Duodenal mucosa (tissue), 2 donors: ENCODE results near the gene DNAAF5.

ENCODE experiments used
- H3K27ac ChIP-seq: one replicate; pipeline ENCODE4 v1.7.0; 2013; ENCODE audit warnings: low read depth, low read length
- H3K27me3 ChIP-seq, 2 donors: one replicate each; pipeline ENCODE4 v1.7.0; 2013; ENCODE audit warnings: low read length in 2 of 2, control low read depth in 1 of 2; ENCODE audit not compliant: insufficient read depth in 2 of 2, control insufficient read depth in 1 of 2
- H3K36me3 ChIP-seq, 2 donors: one replicate each; pipeline ENCODE4 v1.7.0; 2013; ENCODE audit warnings: low read length in 2 of 2, control low read depth in 1 of 2; ENCODE audit not compliant: insufficient read depth in 2 of 2, control insufficient read depth in 1 of 2
- H3K4me1 ChIP-seq, 2 donors: one replicate each; pipeline ENCODE4 v1.7.0; 2013; ENCODE audit warnings: low read length in 2 of 2, control low read depth in 1 of 2; ENCODE audit not compliant: insufficient read depth in 2 of 2, control insufficient read depth in 1 of 2
- H3K4me3 ChIP-seq, 2 donors: one replicate each; pipeline ENCODE4 v1.7.0; 2013; ENCODE audit warnings: low read length in 2 of 2, low read depth in 1 of 2
- H3K9ac ChIP-seq, 2 donors: one replicate each; pipeline ENCODE4 v1.7.0; 2013; ENCODE audit warnings: low read length in 2 of 2, low read depth in 1 of 2
- H3K9me3 ChIP-seq, 2 donors: one replicate each; pipeline ENCODE4 v1.7.0; 2013; ENCODE audit warnings: low read length in 2 of 2, control low read depth in 1 of 2; ENCODE audit not compliant: control insufficient read depth in 1 of 2

The DNAAF5 gene

DNA sequence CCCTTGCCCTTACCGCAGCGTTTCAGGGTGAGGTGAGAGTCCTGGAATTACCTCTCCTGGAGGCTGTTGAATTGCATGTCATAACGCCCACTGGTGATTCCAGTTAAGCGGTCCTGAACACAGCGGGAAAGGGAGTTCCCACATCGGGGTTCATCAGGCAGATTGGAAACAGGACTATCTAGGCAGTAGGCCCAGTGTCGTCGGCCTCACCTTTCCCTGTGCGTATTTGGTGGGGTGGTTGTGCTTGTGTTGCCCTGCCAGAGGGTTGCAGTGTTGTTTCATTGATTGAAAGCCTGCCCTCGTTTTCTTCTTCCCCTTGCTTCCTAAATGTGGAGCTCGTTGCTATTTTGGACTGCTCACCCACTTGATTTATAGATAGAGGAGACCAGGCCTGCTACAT lies 95.2 kb downstream of the DNAAF5 start:
- Histone ChIP-seq H3K9me3 (no peaks in the 10 kb centered on the region), H3K27me3 (no peaks in the 10 kb centered on the region), H3K4me3 (no peak overlapping the region), H3K27ac (no peak overlapping the region), H3K36me3 (peaks cover 0 to 19% of the 10 kb centered on the region in 2 donors), H3K4me1 (peaks cover 40 to 49% of the 10 kb centered on the region in 2 donors), H3K9ac (peak overlapping the region in 1 of 2 donors; percentile 52)

DNA sequence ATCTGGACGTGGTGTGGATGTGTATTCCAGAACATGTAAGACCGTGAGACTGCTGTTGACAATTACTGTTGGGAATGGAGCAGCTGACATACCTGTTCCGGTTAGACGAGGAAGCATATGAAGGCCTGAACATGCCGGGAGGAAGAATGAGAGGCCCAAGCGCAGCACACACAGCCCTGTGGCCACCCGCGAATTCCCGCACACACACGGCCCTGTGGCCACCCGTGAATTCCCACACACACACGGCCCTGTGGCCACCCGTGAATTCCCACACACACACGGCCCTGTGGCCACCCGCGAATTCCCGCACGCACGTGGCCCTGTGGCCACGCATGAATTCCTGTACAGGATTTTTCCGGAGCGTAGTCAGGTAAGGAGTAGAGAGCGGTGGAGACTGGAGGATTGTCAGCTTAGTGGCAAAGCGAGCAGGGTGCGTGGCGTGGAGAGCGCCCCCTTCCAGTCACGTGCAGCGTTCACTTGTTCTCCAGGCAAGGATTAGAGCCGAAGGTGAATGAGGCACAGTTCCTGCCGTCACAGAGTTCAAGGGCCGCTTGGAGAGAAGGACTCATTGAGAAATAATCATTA lies 96.3 kb downstream of the DNAAF5 start:
- Histone ChIP-seq H3K27me3 (no peaks in the 10 kb centered on the region), H3K27ac (no peak overlapping the region), H3K4me1 (peaks cover 35 to 45% of the 10 kb centered on the region in 2 donors), H3K4me3 (no peak overlapping the region), H3K9me3 (no peaks in the 10 kb centered on the region), H3K36me3 (peaks cover 0 to 19% of the 10 kb centered on the region in 2 donors), H3K9ac (no peak overlapping the region)

DNA sequence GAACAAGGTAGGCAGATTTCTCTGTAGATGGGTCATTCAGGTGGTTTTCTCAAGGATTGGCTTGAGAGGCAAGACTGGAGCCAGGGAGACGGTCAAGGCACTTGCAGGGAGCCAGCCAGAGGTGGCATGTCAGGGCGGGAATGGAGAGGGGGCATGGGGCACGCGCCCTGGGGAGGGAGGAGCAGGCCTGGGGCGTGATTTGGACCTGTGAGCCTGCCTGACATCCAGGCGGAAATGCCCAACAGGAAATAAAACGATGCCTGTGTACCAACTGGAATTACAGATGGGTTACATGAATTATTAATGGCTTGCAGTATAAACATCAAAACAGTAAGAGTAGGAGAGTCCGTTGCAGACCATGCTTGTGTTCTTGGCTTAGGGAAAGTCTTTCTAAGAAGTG lies 97.2 kb downstream of the DNAAF5 start:
- H3K4me1 ChIP-seq, result peaks cover 31 to 45% of the 10 kb centered on the region in 2 donors
- H3K27me3 ChIP-seq, result no peaks in the 10 kb centered on the region
- H3K27ac ChIP-seq, result peak overlapping the region; percentile 22
- peaks cover 0 to 19% of the 10 kb centered on the region in 2 donors for H3K36me3 ChIP-seq
- H3K9ac ChIP-seq, result peak overlapping the region in 1 of 2 donors; percentile 38
- no peak overlapping the region for H3K4me3 ChIP-seq
- no peaks in the 10 kb centered on the region for H3K9me3 ChIP-seq

DNA sequence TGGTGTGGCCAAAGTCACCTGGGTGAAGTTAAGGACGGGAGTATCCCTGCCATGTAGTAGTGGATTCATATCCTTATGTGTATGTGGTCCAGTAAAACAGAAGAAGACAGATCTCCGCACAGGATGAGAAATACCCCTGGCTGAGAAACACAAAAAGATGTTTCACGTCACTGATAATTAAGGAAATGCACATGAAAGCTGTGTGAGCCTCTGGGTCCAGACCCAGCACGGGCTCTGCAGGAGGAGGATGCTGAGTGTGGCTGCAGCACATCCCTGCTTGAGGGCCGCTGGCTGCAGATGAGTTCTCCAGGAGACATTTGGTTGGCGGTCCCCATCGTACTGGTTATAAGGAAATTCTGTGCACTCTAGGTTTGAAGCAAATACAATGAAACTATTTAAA lies 97.6 kb downstream of the DNAAF5 start:
- Histone ChIP-seq H3K27me3 (no peaks in the 10 kb centered on the region), H3K4me1 (peaks cover 31 to 45% of the 10 kb centered on the region in 2 donors), H3K27ac (peak overlapping the region; percentile 22), H3K9ac (no peak overlapping the region), H3K9me3 (no peaks in the 10 kb centered on the region), H3K36me3 (peaks cover 0 to 19% of the 10 kb centered on the region in 2 donors), H3K4me3 (peak overlapping the region in 1 of 2 donors; percentile 16)

- no peak overlapping the region for H3K27ac ChIP-seq
Observed at GRCh38 chr7:824664-825063, 98.2 kb downstream of the DNAAF5 start.

GRCh38 chr7:825386-825785 lies 98.9 kb downstream of the DNAAF5 start:
- H3K27ac ChIP-seq, result no peak overlapping the region
- no peak overlapping the region for H3K9ac ChIP-seq
- H3K4me1 ChIP-seq, result peaks cover 37 to 49% of the 10 kb centered on the region in 2 donors
- H3K36me3 ChIP-seq, result peaks cover 0 to 19% of the 10 kb centered on the region in 2 donors
- no peak overlapping the region for H3K4me3 ChIP-seq
- H3K9me3 ChIP-seq, result no peaks in the 10 kb centered on the region
- no peaks in the 10 kb centered on the region for H3K27me3 ChIP-seq

More at GRCh38 chr7:824664-825063, 98.2 kb downstream of the DNAAF5 start:
- H3K4me3 ChIP-seq, result no peak overlapping the region
- H3K36me3 ChIP-seq, result peaks cover 0 to 19% of the 10 kb centered on the region in 2 donors
- H3K4me1 ChIP-seq, result peaks cover 31 to 45% of the 10 kb centered on the region in 2 donors
- no peaks in the 10 kb centered on the region for H3K27me3 ChIP-seq
- no peaks in the 10 kb centered on the region for H3K9me3 ChIP-seq
- peak overlapping the region in 1 of 2 donors; percentile 12 for H3K9ac ChIP-seq

DNA sequence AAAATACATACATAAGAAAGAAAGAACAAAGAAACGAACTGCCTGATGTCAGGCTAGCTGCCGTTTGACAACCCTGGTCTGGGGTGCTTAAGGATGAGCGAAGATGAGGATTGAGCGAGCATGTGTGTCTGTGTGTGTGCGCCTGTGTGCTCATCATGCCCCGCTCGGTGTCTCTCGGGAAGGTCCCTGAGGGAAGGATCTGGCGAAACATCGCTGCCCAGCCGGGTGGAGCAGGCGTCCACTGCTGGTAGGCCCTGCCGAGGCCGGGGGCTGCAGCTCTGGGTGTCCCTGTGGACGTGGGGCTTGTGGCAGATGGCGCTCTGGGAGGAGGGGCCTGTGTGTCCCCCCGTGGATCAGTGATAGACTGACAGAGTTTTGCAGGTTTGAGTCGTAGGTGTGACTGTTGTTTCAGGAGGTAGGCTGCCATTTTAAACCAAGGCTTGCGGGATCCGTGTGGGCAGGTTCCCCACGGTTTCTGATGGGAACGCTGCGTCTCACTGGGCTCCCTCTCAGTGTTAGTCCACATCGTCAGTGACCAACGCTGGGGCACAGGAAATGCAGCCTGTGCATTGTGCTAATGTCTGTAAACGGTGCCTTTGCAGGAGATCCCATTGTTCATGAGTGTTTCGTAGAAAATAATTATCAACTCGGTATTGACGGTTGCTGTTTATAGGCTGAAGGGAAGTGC lies 99.9 kb downstream of the DNAAF5 start:
- Histone ChIP-seq H3K27me3 (no peaks in the 10 kb centered on the region), H3K36me3 (peaks cover 0 to 19% of the 10 kb centered on the region in 2 donors), H3K9ac (peak overlapping the region in 1 of 2 donors; percentile 33), H3K9me3 (no peaks in the 10 kb centered on the region), H3K4me3 (no peak overlapping the region), H3K27ac (peak overlapping the region; percentile 24), H3K4me1 (peaks cover 41 to 52% of the 10 kb centered on the region in 2 donors)

- Histone ChIP-seq H3K9me3 (no peaks in the 10 kb centered on the region), H3K27me3 (no peaks in the 10 kb centered on the region), H3K4me1 (peaks cover 32 to 37% of the 10 kb centered on the region in 2 donors), H3K27ac (no peak overlapping the region), H3K9ac (no peak overlapping the region), H3K36me3 (peaks cover 8 to 19% of the 10 kb centered on the region in 2 donors), H3K4me3 (no peak overlapping the region)
Observed at GRCh38 chr7:828793-829561, 102.5 kb downstream of the DNAAF5 start.

GRCh38 chr7:830069-830468 lies 103.6 kb downstream of the DNAAF5 start:
- Histone ChIP-seq H3K9ac (no peak overlapping the region), H3K4me3 (no peak overlapping the region), H3K4me1 (peaks cover 27 to 31% of the 10 kb centered on the region in 2 donors), H3K27me3 (no peaks in the 10 kb centered on the region), H3K9me3 (no peaks in the 10 kb centered on the region), H3K36me3 (peaks cover 8 to 20% of the 10 kb centered on the region in 2 donors), H3K27ac (no peak overlapping the region)
